Left lobe of liver (tissue), 2 donors: ENCODE data around the gene CAMSAP2. TPM values are rescaled to one million over a fixed set of nuclear protein-coding genes. Genes with fewer than 3 reads are reported as not detected.
A peak's percentile ranks its signal among the peaks of the same experiment; 100 is the strongest.
"Not testable (repeated sequence)": the region's sequence is repeated elsewhere in the genome, so short reads cannot be mapped to it uniquely, and the experiment has no call there.

Experiments
- ATAC-seq: fragments of 200-7000 bp; cut with Tn5 transposase; one replicate; pipeline ENCODE4 v1.9.1; 2020; ENCODE audit warnings: mild to moderate bottlenecking, moderate library complexity
- DNase-seq: peaks from one replicate; pipeline ENCODE4 v3.0.0-alpha.2; 2020; ENCODE audit warnings: low spot score
- total RNA-seq: library from RNA; stranded (reverse); gene quantifications from one replicate; pipeline ENCODE4 v1.2.1, GENCODE V29; 2021
- donor health status: DM: no; HTN: no; CAD: no; lungs with moderate emphysema.
- donor health status: DM: no; HTN: yes; CAD: no.

CAMSAP2 gene
- total RNA-seq, 1 donor from 2014 or later: 5.5 TPM

DNA sequence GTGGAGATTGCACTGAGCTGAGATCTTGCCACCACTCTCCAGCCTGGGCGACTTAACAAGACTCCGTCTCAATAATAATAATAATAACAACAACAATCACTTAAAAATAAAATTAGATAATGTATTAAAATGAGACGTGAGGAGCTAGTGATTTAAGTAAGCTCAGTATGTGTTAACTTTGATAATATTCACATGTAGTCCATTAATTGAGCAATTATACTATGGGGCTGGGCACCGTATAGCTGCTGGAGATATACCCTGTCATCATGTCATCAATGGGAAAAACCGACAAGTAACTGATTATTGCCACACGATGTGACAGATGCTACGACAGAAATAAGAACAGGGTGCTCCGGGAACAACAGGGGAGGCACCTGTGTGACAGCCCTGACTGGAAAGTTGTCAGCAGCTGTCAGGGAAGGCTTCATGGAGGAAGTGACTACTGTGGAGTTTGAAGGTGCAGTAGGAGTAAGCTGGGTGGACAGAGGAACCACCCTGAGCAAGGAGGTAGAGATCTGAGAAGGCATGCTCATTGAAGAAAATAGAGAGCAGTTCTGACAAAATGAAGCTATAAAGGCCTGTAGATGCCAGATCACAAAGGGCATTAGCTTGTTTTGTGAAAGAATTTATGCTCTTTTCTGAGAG, 924 bp upstream of the CAMSAP2 start:
- no peak for DNase-seq
- ATAC-seq: no peak

DNA sequence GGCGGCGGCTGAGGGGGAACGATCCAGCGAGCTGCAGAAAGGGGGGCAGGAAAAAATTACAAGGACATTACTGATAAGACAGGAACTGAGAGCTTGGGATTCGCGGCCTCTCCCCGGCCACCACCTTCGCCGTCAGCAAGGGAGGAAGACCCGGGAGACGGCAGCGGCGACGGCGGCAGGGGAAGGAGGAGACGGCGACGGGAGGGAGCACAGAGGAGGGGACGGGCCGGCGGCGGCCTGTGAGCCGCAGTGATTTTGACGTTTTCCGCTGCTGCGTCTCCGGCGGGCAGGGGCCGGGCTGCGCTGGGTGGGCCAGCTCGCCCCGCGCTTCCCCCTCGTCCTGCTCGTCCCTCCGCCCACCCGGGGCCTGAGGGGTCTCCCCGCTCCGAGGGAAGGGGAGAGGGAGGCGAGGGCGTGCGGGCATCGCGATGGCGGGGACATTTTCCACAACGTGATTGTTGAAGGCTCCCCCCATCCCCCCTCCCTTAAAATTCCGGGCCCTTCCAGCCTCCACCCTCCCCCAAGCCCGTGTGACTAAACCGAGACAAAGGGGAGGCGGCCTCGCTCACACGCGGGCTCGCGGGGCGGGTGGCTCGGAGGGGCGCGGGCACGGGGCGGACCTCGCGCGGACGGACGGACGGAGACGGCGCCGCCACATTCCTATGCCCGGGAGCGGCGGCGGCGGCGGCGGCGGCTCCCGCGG, 407 bp downstream of the CAMSAP2 start:
- ATAC-seq (peak; percentile 80), DNase-seq (peak; percentile 68)

DNA sequence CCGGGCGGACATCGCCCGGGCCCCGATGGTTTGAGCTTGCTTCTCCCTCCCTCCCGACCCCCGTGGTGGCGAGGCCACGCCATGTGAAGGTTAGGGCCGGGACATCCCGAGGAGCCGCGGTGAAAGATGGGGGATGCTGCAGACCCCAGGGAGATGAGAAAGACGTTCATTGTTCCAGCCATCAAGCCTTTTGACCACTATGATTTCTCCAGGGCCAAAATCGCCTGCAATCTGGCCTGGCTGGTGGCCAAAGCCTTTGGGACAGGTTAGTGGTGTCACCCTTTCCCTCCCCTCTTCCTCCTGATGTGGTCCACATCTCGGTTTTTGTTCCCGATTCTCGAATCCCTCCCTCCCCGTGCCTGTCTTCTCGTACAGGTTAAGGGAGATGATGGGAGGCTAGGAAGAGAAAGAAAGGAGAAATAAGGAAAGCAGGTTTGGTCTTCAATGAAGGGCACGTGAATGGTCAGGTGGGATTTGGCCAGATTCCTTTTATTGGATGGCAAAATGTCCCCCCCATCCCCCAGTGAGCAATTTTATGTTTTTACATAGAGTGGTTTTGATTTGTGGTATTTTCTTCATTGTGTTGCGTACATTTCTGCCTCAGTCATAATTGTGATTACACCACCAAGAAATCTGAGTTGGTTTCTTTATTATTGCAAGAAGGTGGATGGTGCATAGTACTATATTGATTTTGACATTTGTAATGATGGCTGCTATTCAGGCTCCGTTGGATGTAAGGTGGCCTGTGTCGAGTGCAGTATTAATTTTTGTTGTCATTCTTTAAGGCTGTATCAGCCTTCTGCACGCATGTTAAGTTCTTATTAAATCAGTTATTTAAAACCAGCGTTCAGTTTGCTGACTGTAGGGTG, 1.2 kb downstream of the CAMSAP2 start:
- ATAC-seq (no peak), DNase-seq (peak; percentile 55)

DNA sequence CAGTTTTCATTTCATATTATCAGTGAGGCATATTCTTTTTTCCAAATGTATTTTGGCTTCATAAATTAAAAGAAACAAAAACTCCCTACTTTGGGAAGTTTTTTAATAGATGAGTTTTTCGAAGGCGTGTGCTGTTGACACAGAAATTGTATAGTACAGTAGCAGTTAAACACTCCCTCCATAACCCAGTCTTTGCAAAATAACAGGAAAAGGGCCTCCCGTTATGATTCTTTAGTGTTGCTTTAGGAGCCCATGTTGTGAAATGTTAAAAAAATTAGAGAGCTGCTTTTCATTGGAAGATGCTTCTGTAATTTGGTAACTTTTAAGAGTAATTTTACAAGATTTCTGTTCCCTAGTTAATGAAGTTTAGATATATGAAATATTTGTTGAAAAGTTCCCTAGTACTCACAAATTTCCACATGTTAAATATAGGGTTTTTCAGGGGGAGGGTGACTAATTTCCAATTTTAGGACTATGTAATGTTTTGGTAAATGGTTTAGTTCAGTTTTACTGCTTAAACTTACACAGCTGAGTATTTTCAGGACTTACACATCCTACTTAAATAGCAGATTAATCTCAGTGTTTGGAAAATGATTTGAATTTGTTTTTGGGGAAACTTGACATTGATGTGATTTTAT, 2.0 kb downstream of the CAMSAP2 start:
- DNase-seq (no peak), ATAC-seq (no peak)

DNA sequence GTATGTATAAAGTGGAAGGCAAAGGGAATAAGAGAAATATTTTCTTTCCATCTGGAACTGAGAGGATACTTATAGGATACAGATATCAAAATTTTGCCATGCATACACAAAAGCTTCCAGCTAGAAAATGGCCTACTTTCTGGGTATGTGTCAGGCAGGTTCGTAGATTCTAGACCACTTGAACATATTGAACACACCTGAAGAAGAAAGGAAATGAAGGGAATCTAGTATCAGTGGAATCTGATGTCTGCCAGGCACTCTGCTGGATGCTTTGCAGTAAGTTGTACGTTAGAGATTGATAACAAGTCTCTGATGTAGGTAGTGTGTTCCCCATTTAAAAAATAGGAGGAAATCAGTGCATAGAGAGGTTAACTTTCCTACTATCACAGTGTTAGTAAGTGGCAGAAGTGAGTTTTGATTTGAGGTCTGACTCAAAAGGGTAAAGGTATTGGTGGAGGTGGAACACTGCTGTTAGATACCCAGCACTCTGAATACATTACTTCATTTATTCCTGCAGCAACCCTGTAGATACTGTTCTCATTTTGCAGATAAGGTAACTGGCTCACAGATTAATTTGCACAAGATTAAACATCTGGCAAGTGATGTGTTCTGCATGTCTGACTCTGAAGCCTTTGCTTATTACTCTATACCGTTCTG, 3.0 kb downstream of the CAMSAP2 start:
- DNase-seq (no peak), ATAC-seq (no peak)

DNA sequence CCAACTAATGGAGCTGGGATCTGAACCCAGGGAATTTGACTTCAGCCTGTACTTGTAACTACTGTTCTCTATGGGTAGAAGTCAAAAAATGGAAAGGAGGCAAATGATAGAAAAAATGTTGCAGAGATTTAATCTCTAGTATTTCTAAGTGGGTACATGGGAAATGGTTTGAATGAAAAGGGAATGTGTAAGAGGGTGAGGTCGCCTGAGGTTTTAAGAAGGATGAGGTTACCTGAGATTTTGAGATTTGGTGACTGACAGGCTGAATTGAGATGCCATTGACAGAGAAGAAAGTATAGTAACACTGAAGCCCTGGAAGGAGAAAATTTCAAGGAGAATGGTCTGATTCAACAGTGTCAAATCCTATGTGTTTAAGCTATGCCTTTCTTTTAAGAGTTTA, 5.5 kb downstream of the CAMSAP2 start:
- no peak for ATAC-seq
- no peak for DNase-seq

DNA sequence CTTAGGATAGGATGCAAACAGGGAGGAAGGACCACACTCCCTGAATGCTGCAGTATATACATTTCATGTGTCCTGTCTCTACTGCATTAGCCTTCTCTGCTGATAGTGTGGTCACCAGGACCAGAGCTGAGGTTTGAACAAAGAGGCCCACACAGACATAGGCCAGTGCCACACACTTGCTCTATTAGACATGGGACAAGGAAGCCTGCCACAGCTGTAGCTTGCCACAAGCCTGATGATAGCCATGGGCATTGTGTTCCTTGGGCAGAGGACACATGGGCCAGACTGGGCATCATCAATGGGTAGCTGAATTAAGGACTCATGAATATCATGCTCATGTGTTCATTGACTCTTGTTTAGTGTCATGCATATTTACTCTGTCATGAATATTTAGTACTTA, 10.4 kb downstream of the CAMSAP2 start:
- no peak for ATAC-seq
- DNase-seq: no peak

DNA sequence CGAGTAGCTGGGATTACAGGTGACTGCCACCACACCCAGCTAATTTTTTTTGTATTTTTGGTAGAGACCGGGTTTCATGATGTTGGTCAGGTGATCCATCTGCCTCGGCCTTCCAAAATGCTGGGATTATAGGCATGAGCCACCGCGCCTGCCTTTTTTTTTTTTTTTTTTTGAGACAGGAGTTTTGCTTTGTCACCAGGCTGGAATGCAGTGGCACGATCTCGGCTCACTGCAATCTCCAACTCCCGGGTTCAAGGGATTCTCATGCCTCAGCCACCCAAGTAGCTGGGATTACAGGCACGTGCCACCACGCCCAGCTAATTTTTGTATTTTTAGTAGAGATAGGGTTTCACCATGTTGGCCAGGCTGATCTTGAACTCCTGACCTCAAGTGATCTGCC, 12.1 kb downstream of the CAMSAP2 start:
- not testable (repeated sequence) for ATAC-seq, DNase-seq

DNA sequence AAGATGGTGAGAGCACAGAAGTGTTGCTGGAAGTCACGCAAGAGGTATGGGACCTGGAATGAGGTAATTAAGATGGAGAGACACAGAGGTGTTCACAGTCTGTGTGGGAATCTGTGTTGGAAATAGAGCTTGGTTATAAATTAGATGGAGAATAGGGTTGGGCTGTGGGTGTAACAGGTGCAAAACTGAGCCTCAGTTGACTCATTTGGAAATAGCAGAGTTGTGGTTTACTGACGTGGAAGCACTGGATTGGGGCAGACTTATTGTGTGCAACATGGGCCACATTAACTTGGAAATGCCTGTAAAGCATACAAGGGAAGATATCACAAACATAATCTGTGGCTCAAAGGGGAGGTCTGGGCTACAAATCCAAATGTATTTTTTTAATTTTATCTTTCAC, 13.0 kb downstream of the CAMSAP2 start:
- no peak for DNase-seq
- no peak for ATAC-seq

DNA sequence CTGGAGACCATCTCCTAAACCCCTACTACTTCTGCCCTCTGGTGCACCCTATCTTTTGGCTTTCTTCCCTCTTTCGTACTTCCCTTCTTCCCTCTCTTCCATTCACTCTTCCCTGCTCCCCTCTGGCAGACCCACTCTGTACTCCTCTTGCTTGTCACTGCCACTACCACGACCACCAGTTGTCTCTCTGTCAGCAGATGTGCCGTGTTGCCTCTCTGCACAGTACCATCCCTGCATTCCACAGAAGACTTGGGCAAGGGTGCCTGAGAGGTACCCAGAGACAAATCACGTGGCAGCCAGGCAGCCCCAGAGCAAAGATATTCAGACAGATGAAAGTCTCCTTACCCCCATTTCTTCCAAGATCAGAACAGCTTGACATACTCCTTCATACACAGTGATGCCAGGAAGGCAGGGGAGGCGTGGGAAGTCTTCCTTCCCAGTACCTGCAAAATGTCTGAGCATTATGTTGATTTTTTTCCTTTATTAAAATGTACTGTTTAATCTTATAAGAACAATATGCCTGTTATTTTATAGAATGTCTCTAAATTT, 15.0 kb downstream of the CAMSAP2 start:
- DNase-seq (no peak), ATAC-seq (no peak)

DNA sequence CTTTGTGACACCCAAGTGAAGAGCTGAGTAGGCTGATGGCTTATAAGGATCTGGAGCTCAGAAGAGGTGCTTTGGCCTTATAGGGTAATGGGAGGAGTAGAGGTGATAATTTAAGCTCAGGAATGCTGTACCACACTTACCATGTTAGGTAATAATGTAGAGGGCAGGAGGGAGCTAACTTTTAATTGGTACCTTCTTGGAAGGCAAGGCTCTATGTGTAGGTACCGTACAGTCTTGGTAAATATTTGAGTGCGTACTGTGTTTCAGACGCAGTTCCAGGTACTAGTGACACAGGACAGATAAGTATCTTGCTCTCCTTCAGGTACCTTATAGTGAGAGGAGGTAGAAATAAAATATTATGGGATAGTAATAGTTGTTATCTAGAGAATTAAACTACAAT, 16.8 kb downstream of the CAMSAP2 start:
- ATAC-seq: no peak

DNA sequence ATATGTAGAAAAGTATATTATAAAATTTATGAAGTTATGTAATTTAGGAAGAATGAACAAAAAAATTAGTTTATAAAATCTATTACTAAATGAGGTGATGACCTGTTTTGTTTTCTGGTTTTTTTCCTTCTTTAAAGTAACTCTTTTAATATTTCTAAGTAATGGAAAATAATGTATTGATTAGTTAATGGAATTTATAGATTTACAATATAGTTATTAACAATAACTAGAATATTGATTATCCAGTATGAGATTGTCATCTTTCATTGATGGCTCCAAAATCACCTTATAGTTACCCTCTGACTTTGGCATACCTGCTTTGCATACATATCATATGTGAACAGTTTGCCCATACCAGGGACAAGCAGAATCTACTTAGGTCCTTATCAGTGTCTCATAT, 23.4 kb downstream of the CAMSAP2 start:
- ATAC-seq: no peak
- no peak for DNase-seq

More for the DNA sequence above, 16.8 kb downstream of the CAMSAP2 start:
- DNase-seq: no peak

DNA sequence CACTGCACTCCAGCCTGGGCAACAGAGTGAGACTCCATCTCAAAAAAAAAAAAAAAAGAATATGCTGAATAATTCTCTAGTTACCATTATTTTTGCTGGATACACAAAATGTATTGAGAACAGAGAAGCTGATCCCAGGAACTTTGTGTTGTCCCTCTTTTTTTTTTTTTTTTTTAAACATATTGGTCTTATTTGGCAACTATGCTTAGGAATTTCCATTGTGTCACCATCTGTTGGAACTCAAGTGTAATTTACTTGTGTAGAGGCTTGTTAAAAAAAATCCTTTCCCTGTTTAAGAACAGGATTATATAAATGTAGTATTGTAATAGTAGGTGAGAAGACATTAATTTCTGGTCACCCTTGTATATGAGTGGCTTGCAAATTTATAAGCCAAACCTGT, 28.6 kb downstream of the CAMSAP2 start:
- no peak for DNase-seq
- ATAC-seq: no peak

DNA sequence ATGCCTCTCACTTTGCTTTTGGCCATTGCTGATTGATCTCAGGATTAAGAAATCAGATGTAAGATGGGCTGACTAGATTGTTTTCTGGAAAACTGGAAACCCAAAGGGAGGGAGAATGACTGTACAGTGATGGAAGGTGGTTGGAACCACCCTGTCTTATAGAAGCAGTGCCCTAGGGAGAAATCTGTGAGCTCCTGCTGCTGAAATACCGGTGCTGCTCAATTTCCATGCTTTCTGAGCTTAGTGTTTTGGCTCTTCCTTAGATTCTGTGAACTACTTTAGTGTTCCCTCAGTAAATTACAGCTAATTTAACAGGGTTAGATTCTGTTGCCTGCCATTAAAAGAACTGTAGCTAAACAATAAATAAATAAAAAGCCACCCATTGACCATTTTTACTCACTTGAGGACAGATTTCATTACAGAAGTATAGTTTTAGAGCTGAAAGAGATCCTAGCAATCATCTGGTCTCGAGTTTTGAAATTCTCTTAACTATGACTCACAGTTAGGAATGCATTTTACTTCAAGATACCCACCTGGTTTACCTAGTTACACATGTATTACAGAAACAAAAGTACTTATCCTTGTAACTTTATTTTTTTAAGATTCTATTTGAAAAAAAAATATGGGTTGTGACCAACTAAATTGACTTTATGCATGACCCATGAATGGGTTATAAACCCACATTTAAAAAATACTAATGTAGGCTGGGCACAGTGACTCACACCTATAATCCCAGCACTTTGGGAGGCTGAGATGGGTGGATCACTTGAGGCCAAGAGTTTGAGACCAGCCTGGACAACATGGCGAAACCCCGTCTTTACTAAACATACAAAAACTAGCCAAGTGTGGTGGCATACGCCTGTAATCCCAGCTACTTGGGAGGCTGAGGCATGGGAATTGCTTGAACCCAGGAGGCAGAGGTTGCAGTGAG, 33.2 kb downstream of the CAMSAP2 start:
- DNase-seq (no peak), ATAC-seq (no peak)

DNA sequence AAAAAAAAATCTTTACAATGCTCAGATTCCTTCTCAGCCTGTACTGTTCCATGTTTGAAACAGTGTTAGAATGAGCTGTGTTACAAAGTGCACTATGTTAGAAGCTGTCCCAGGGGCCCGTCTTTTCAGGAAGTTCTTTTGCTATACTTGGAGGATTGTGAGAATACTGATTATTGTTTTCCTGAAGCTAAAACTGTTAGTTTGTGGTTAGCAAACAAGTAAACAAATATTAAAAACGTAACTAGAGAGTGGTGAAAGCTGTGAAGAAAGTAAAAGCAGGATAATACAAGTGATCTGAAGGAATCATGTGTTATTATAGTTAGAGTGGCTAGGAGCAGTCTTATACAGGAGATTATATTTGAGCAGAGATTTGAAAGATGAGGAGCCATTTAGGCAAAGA, 35.6 kb downstream of the CAMSAP2 start:
- no peak for ATAC-seq

DNA sequence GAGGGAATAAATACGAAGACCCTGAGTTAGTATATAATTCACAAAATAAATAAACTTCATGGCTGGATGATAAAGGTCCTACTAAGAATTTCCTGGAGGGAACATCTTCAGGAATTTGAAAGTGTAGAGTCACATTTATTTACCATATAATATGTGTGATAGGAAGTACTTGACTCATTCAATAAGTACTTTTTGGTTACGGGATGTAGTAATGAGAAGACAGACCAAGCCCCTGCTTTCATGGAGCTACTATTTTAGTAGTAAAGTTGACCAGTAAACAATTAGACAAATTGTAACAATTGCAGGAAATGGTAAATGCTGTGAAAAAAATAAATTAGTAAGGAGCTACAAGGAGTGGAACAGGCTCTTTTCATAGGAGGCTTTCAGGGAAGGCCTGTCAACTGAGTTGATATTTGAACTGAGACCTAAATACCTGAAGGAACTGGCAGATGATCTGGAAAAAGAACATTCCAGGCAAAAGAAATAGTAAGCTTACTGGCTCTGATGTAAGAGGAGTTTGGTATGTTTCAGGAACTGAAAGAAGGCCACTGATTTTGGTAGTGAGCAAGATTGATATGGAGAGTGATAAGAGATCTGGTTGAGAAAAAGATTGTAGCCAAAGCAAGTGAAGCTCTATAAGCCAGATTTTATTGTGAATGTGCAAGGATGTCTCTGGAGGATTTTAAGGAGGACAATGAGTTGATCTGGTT, 36.2 kb downstream of the CAMSAP2 start:
- ATAC-seq: no peak
- DNase-seq: no peak

More for the DNA sequence above, 35.6 kb downstream of the CAMSAP2 start:
- DNase-seq: no peak

DNA sequence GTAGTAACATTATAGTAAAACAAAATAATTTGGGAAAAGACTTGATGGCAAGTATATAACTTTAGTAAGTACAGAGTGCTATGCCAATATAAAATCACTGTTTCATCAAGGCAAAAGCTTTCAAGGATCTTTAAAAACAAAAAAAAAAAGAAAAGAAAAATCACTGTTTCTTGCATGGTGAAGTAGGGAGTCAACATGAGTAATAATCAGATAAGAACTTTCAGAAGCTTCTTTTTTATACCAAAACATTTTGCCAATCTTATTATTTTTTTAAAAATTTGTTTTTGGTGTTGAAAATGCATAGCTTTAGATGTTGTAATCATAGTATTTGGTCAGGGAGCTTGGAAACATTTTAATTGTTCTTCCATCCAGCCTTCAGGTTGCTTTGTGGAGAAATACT, 37.2 kb downstream of the CAMSAP2 start:
- no peak for DNase-seq
- no peak for ATAC-seq

DNA sequence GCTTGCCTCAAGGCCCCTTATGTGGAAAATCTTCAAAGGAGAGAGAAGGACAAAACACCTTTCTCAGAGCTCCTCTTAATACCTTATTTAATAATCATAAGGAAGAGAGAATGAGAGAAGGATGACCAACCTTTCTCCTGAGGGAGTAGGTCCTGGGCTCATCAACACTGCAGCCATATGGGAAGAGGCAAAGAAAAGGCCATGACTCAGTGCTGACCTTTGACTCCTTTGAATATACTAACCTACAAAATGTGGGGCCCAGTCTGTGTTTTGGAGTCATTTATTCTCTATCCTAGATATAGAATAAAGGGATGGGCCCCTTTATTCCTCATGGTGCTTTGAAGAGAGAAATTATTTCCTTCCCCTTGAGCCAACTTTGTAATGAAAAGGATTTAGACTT, 38.3 kb downstream of the CAMSAP2 start:
- ATAC-seq: no peak
- DNase-seq: no peak

DNA sequence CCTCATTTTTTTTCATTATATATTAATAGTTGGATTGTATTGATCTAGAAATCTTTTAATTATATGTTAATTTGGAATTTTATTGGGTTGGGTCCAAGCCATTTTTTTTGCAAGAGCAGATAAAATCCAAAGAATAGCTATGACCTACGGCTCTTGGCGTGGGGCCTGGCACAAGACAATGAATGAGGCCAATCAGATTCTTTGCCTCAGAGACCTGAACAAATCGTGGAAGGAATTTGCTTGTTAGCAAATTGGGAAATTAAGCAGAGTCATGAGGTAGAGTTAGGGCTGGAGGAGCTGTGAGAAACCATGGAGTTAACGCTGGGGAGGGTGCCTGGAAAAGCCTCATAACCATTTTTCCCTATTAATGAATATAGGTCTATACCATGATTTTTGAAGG, 40.1 kb downstream of the CAMSAP2 start:
- ATAC-seq: no peak
- DNase-seq: no peak
